ENCODE results near the gene PDE2A. TPM values are rescaled to one million over a fixed set of nuclear protein-coding genes. Genes with fewer than 3 reads are reported as not detected.
"Not testable (repeated sequence)": the region's sequence is repeated elsewhere in the genome, so short reads cannot be mapped to it uniquely, and the experiment has no call there.

The PDE2A gene
- total RNA-seq, 4 donors from 2014 or later, result 40.2 to 69.6 (median 50.4) TPM

DNA sequence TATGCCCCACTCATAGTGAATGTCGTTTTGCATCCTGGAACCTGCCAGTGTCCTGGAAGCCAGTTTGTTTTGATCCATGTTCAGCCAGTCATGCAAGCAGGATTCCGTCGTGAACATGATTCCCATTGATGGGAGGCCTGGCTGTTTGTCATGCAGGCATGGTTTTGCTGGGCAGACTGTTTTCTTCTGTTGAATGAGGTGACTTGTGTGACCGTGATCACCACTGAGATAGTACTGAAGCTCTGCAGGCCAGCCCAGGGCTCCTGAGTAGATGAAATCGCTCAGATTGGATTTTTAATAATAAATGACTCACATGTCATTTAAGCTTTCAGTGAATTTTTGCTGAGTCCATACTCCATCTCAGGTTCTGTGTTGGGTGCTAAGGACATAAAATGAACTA is 117.8 kb downstream of the PDE2A start:
- intact Hi-C loops (cut with DNase I), result no loop called here
- no peaks in the 10 kb centered on the region for H3K9me3 ChIP-seq
- peaks cover 0 to 4% of the 10 kb centered on the region in 2 donors for H3K4me1 ChIP-seq
- H3K36me3 ChIP-seq, result no peaks in the 10 kb centered on the region
- TF ChIP-seq POLR2A (IDR thresholded peaks at IDR 0.05), result no peak
- TF ChIP-seq, protein P1, sequence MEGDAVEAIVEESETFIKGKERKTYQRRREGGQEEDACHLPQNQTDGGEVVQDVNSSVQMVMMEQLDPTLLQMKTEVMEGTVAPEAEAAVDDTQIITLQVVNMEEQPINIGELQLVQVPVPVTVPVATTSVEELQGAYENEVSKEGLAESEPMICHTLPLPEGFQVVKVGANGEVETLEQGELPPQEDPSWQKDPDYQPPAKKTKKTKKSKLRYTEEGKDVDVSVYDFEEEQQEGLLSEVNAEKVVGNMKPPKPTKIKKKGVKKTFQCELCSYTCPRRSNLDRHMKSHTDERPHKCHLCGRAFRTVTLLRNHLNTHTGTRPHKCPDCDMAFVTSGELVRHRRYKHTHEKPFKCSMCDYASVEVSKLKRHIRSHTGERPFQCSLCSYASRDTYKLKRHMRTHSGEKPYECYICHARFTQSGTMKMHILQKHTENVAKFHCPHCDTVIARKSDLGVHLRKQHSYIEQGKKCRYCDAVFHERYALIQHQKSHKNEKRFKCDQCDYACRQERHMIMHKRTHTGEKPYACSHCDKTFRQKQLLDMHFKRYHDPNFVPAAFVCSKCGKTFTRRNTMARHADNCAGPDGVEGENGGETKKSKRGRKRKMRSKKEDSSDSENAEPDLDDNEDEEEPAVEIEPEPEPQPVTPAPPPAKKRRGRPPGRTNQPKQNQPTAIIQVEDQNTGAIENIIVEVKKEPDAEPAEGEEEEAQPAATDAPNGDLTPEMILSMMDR (IDR thresholded peaks at IDR 0.05), result no peak
- H3K4me3 ChIP-seq (replicated peaks in 1 of 3), result no peak overlapping the region
- peak in 1 of 2 donors; percentile 33 for DNase-seq
- 40 to 43% methylated on average over 5 of the region's 5 CpGs for WGBS, 2 donors
- H3K27ac ChIP-seq, result no peak overlapping the region
- H3K27me3 ChIP-seq, result no peaks in the 10 kb centered on the region

GRCh38 chr11:72555014-72555522 is 119.2 kb downstream of the PDE2A start:
- intact Hi-C loops (cut with DNase I); H3K4me1 ChIP-seq; H3K36me3 ChIP-seq; H3K9me3 ChIP-seq; H3K27me3 ChIP-seq; H3K4me3 ChIP-seq (replicated peaks in 1 of 3); H3K27ac ChIP-seq; DNase-seq: not testable (repeated sequence)
- 90 to 94% methylated on average over 3 of the region's 3 CpGs for WGBS, 2 donors

DNA sequence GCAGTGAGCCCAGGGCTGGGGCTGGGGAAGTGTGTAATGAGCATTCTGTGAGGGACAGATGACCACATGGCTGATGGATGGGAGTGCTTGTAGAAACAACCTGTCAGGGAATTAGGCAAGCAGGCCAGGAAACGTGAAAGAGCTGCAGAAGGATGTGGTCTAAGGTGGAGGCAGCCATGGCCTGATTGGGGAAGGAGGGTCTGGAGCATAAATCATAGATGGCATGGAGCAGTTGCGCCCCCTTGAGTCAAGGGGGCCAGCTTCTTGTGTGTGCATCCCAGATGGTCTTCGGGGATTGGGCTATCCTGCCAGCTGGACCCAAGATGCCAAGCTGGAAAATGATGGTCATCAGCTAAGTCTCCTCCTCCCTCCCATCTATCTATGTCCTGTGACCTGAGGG is 120.5 kb downstream of the PDE2A start:
- no peak for DNase-seq
- intact Hi-C loops (cut with DNase I), result no loop called here
- no peak for TF ChIP-seq POLR2A (IDR thresholded peaks at IDR 0.05)
- TF ChIP-seq, protein P1 (IDR thresholded peaks at IDR 0.05), result peak in 2 of 6 experiments; percentile 25 to 27

DNA sequence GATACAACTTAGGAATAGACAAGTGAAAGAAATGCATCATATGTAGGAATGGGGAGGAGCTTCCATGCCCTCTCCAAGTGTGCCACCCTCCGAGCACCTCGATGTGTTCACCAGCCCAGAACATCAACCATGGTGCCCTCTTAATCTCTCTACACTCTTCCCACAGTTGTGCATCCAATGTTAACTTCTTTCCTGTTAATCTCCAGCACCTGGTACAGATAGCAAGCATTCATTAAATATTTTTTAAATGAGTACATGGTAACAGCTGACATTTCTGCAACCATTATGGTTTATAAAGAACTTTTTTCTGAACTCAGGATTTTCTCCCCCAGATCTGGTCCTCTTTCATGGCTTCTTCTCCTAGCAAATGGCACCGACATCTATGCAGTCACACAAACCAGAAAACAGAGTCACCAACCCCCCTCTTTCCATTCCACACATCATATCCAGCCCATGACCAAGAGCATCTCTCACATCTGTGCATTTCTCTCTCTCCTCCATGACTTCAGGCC is 121.8 kb downstream of the PDE2A start:
- Histone ChIP-seq H3K4me3 (replicated peaks in 1 of 3) (no peak overlapping the region), H3K9me3 (no peaks in the 10 kb centered on the region), H3K27ac (no peak overlapping the region), H3K27me3 (no peaks in the 10 kb centered on the region), H3K36me3 (no peaks in the 10 kb centered on the region), H3K4me1 (peaks cover 0 to 4% of the 10 kb centered on the region in 2 donors)
- intact Hi-C loops (cut with DNase I), result no loop called here
- TF ChIP-seq, protein P1 (IDR thresholded peaks at IDR 0.05), result no peak
- no peak for TF ChIP-seq POLR2A (IDR thresholded peaks at IDR 0.05)
- no peak for DNase-seq
- 82 to 84% methylated on average over 3 of the region's 3 CpGs for WGBS, 2 donors

More for the DNA sequence above, 120.5 kb downstream of the PDE2A start:
- no peak overlapping the region for H3K4me3 ChIP-seq (replicated peaks in 1 of 3)
- H3K27me3 ChIP-seq, result no peaks in the 10 kb centered on the region
- no peaks in the 10 kb centered on the region for H3K9me3 ChIP-seq
- WGBS, 2 donors, result 70 to 82% methylated on average over 3 of the region's 3 CpGs
- peaks cover 0 to 4% of the 10 kb centered on the region in 2 donors for H3K4me1 ChIP-seq
- H3K27ac ChIP-seq, result no peak overlapping the region
- no peaks in the 10 kb centered on the region for H3K36me3 ChIP-seq

DNA sequence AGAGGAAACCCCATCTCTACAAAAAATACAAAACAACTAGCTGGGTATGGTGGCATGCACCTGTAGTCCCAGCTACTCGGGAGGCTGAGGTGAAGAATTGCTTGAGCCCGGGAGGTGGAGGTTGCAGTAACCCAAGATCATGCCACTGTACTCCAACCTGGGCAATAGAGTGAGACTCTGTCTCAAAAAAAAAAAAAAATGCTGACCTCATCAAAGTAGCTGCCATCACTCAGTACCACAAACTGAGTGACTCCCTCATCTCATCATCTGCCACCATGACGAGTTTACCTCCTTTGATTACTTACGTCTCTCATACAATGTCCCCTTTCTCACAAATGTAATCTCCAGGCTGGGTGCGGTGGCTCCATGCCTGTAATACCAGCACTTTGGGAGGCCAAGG is 122.7 kb downstream of the PDE2A start:
- DNase-seq, result no peak

More for the DNA sequence above, 122.7 kb downstream of the PDE2A start:
- no peaks in the 10 kb centered on the region for H3K9me3 ChIP-seq
- no peaks in the 10 kb centered on the region for H3K27me3 ChIP-seq
- no peak overlapping the region for H3K4me3 ChIP-seq (replicated peaks in 1 of 3)
- WGBS, 2 donors, result 94 to 98% methylated on average over 4 to 5 of the region's 5 CpGs
- no peak overlapping the region for H3K27ac ChIP-seq
- intact Hi-C loops (cut with DNase I), result no loop called here
- TF ChIP-seq POLR2A (IDR thresholded peaks at IDR 0.05), result no peak
- TF ChIP-seq, protein P1 (IDR thresholded peaks at IDR 0.05), result no peak
- no peaks in the 10 kb centered on the region for H3K36me3 ChIP-seq
- peaks cover 0 to 4% of the 10 kb centered on the region in 2 donors for H3K4me1 ChIP-seq
